Measurements from ENCODE around the gene NELL1.

- TF ChIP-seq GATA2 (IDR thresholded peaks at IDR 0.05; ENCODE audit: low read depth, low read length) (no peak), GATA3 (IDR thresholded peaks at IDR 0.05; ENCODE audit: low read depth, low read length) (no peak)
Observed at GRCh38 chr11:21564833-21565682, 895.7 kb downstream of the NELL1 start.
